Testis (tissue), 2 donors: ENCODE measurements around the gene GDPD3.

Experiments
- POLR2A ChIP-seq: fragments of 450-650 bp; IDR thresholded peaks from one replicate; pipeline ENCODE4 v1.6.1; 2017; ENCODE audit warnings: antibody characterized with exemption, mild to moderate bottlenecking, moderate library complexity
- TF ChIP-seq, protein P1 (sequence below), 3 experiments: fragments of 450-650 bp in 2 of 3; fragments of 200-600 bp in 1 of 3; sonication (generic) in 1 of 3; IDR thresholded peaks; one replicate each; pipeline ENCODE4 v1.5.1; 2016 to 2019; ENCODE audit warnings: antibody characterized with exemption in 3 of 3, mild to moderate bottlenecking in 2 of 3, moderate library complexity in 1 of 3

DNA sequence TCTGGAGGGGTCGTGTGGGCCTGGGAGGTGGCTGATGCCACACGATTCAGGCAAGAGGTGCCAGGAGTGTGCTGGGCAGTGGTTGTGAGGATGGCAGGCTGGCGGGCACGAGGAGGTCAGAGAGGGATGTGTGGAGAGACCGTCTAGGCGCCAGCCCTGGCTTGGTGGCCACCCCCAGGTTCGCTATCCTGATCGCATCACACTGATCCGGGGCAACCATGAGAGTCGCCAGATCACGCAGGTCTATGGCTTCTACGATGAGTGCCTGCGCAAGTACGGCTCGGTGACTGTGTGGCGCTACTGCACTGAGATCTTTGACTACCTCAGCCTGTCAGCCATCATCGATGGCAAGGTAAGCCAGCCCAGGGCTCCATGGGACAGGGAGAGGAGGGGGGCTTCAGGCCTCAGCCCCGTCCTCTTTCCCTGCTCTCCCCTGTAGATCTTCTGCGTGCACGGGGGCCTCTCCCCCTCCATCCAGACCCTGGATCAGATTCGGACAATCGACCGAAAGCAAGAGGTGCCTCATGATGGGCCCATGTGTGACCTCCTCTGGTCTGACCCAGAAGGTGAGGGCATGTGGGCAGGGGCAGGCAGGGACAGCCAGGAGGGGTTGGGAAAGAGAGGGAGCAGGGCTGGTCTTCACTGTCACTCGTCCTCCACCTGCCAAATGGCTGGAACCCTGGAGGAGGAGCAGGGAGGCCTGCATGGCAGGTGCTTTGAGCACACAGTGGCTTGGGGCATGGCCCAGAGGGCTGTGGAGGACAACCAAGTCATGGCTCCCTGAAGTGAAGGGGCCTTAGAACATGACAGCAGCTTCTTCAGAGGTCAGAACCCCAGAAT lies 29.9 kb downstream of the GDPD3 start:
- TF ChIP-seq, protein P1, sequence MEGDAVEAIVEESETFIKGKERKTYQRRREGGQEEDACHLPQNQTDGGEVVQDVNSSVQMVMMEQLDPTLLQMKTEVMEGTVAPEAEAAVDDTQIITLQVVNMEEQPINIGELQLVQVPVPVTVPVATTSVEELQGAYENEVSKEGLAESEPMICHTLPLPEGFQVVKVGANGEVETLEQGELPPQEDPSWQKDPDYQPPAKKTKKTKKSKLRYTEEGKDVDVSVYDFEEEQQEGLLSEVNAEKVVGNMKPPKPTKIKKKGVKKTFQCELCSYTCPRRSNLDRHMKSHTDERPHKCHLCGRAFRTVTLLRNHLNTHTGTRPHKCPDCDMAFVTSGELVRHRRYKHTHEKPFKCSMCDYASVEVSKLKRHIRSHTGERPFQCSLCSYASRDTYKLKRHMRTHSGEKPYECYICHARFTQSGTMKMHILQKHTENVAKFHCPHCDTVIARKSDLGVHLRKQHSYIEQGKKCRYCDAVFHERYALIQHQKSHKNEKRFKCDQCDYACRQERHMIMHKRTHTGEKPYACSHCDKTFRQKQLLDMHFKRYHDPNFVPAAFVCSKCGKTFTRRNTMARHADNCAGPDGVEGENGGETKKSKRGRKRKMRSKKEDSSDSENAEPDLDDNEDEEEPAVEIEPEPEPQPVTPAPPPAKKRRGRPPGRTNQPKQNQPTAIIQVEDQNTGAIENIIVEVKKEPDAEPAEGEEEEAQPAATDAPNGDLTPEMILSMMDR (IDR thresholded peaks at IDR 0.05): no peak
- TF ChIP-seq POLR2A: no peak
